Measurements from ENCODE around the gene LYZL1.
"Not testable (repeated sequence)": the region's sequence is repeated elsewhere in the genome, so short reads cannot be mapped to it uniquely, and the experiment has no call there.

- TF ChIP-seq CTCF (conservative IDR thresholded peaks at IDR 0.05; ENCODE audit: low read depth, low read length); EZH2 (IDR thresholded peaks at IDR 0.05; ENCODE audit: borderline replicate concordance, low read depth, low read length, poor library complexity, severe bottlenecking): not testable (repeated sequence)
These were observed 21.6 kb downstream of the LYZL1 start for GRCh38 chr10:29310463-29310862.

All from A673 (cell line).